ACC112 (cell line): ENCODE measurements around the gene AP1S3.
"Not testable (repeated sequence)": the region's sequence is repeated elsewhere in the genome, so short reads cannot be mapped to it uniquely, and the experiment has no call there.

Source experiments
- H2AFZ ChIP-seq: fragments of 200-600 bp; sonication (generic); one replicate; pipeline ENCODE4 v1.6.0; 2017; ENCODE audit warnings: antibody characterized with exemption, low read length; ENCODE audit not compliant: unreplicated experiment
- H3K27ac ChIP-seq: fragments of 200-600 bp; sonication (generic); 2 replicates; pipeline ENCODE4 v1.5.1; 2014; ENCODE audit warnings: low read depth, mild to moderate bottlenecking, antibody characterized with exemption, low read length, moderate library complexity
- H3K27me3 ChIP-seq: fragments of 200-600 bp; sonication (generic); 2 replicates; pipeline ENCODE4 v1.6.1; 2014; ENCODE audit warnings: mild to moderate bottlenecking, antibody characterized with exemption, low read length, moderate library complexity, mixed read lengths; ENCODE audit not compliant: insufficient read depth
- H3K36me3 ChIP-seq: fragments of 200-600 bp; sonication (generic); 2 replicates; pipeline ENCODE4 v1.6.1; 2016; ENCODE audit warnings: mild to moderate bottlenecking, antibody characterized with exemption, low read length, moderate library complexity, mixed read lengths; ENCODE audit not compliant: insufficient read depth
- H3K4me1 ChIP-seq: fragments of 200-600 bp; sonication (generic); one replicate; pipeline ENCODE4 v1.6.1; 2016; ENCODE audit warnings: low read length, mixed read lengths; ENCODE audit not compliant: insufficient read depth, unreplicated experiment, control insufficient read depth
- H3K4me3 ChIP-seq: fragments of 200-600 bp; sonication (generic); 2 replicates; pipeline ENCODE4 v1.5.1; 2014; ENCODE audit warnings: mild to moderate bottlenecking, low read depth, low read length
- H3K79me2 ChIP-seq: fragments of 200-600 bp; sonication (generic); one replicate; pipeline ENCODE4 v1.6.0; 2016; ENCODE audit warnings: low read length; ENCODE audit not compliant: control insufficient read depth, unreplicated experiment, insufficient read depth

Gene AP1S3

GRCh38 chr2:223805008-223805407 lies 32.4 kb downstream of the AP1S3 start:
- Histone ChIP-seq H3K4me1 (peaks cover 7% of the 10 kb centered on the region), H3K4me3 (no peak overlapping the region), H2AFZ (no peak overlapping the region), H3K27ac (no peak overlapping the region), H3K36me3 (no peaks in the 10 kb centered on the region), H3K27me3 (no peaks in the 10 kb centered on the region), H3K79me2 (no peaks in the 10 kb centered on the region)

- Histone ChIP-seq H3K27me3 (no peaks in the 10 kb centered on the region), H3K27ac (no peak overlapping the region), H2AFZ (no peak overlapping the region), H3K4me1 (peaks cover 31% of the 10 kb centered on the region), H3K79me2 (no peaks in the 10 kb centered on the region), H3K4me3 (no peak overlapping the region), H3K36me3 (no peaks in the 10 kb centered on the region)
These were observed 35.6 kb downstream of the AP1S3 start for GRCh38 chr2:223801736-223802135.

DNA sequence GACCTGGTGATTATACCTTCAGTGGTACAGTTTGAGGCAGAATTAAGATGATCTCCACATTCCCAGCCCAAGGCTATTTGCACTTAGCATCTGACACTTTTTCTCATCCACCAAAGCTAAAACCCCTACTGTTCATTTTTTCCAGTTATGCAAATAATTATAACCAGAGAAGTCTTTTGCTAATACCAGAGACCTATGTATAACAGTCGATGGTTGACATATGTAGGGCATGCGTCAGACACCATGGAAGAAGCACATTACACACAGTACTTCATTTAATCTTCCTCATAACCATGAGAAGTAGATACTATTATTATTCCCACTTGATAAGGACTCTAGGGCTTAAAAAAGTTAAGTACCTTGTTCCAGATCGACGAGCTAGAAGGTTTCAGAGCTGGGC lies 36.5 kb downstream of the AP1S3 start:
- peaks cover 33% of the 10 kb centered on the region for H3K4me1 ChIP-seq
- H3K27me3 ChIP-seq: no peaks in the 10 kb centered on the region
- no peaks in the 10 kb centered on the region for H3K36me3 ChIP-seq
- no peak overlapping the region for H3K27ac ChIP-seq
- H3K79me2 ChIP-seq: no peaks in the 10 kb centered on the region
- no peak overlapping the region for H3K4me3 ChIP-seq
- no peak overlapping the region for H2AFZ ChIP-seq

DNA sequence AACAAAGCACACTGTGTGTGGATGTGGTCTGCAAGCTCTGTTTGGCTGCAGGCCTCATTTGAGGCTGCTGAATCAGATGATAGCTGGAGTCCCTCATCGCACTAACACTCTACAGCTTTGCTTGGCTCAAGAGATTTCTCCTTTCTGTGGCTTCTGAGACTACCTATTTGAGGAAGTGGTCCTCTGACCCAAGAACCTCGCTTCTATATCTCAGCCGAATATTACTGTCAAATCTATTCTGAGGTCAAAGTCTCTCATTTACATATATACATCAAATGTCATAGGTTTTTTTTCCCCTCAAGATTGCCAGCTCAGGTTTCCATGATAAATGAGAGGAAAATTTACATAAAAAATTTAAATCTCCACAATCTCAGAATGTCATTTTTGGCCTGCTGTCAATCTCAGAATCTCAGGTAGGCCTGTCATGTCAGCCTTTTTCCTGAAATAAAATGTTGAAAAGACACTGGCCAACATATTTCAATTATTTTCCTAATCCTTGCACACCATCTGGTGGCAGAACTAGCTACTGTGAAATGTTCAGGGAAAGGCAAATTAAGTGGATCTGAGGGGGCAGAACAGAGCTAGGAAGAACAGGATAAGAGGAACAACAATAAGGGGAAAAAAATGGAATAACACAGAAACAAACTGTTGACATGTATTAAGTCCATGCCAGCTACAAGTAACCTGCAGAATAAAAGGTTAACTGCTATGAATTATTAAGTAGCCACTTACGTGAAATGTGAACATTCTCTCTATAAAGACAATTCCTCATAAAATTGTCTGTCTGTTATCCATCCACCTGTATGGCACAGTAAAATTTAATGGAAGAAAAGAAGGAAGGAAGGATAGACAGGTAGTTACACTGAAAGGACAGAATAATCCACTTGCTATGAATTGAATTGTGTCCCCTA lies 39.3 kb downstream of the AP1S3 start:
- no peaks in the 10 kb centered on the region for H3K79me2 ChIP-seq
- peaks cover 30% of the 10 kb centered on the region for H3K4me1 ChIP-seq
- no peak overlapping the region for H3K4me3 ChIP-seq
- H2AFZ ChIP-seq: no peak overlapping the region
- H3K27ac ChIP-seq: no peak overlapping the region
- H3K27me3 ChIP-seq: no peaks in the 10 kb centered on the region
- H3K36me3 ChIP-seq: no peaks in the 10 kb centered on the region

DNA sequence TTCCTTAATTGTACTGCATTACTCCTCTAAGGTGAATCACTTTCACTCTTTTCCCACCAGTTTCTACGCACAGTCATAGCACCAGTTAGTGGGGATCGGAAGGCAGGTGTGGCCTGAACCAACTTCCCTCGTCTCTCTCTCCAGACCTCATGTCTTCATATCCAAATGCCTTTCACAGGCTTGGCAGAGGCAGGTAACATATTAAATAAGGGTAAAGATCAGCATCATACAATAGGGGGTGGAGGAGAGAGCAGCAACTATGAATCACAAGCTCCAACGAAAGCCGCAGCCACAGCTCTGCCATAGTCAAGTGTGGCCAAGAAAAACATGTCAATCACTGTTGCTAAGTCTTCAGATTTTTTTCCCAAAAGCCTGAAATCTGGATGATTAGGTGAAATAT lies 40.3 kb downstream of the AP1S3 start:
- H3K79me2 ChIP-seq: no peaks in the 10 kb centered on the region
- no peaks in the 10 kb centered on the region for H3K36me3 ChIP-seq
- peaks cover 30% of the 10 kb centered on the region for H3K4me1 ChIP-seq
- H3K27me3 ChIP-seq: no peaks in the 10 kb centered on the region
- no peak overlapping the region for H2AFZ ChIP-seq
- H3K4me3 ChIP-seq: no peak overlapping the region
- no peak overlapping the region for H3K27ac ChIP-seq

GRCh38 chr2:223789423-223789822 lies 48.0 kb downstream of the AP1S3 start:
- no peak overlapping the region for H3K27ac ChIP-seq
- no peak overlapping the region for H2AFZ ChIP-seq
- no peaks in the 10 kb centered on the region for H3K36me3 ChIP-seq
- no peaks in the 10 kb centered on the region for H3K4me1 ChIP-seq
- H3K4me3 ChIP-seq: no peak overlapping the region
- no peaks in the 10 kb centered on the region for H3K79me2 ChIP-seq
- no peaks in the 10 kb centered on the region for H3K27me3 ChIP-seq

- Histone ChIP-seq H3K79me2 (no peaks in the 10 kb centered on the region), H2AFZ (no peak overlapping the region), H3K4me3 (no peak overlapping the region), H3K27me3 (no peaks in the 10 kb centered on the region), H3K27ac (no peak overlapping the region), H3K4me1 (no peaks in the 10 kb centered on the region), H3K36me3 (no peaks in the 10 kb centered on the region)
These were observed 48.6 kb downstream of the AP1S3 start for GRCh38 chr2:223788826-223789225.

GRCh38 chr2:223788106-223788505 lies 49.3 kb downstream of the AP1S3 start:
- H3K4me1 ChIP-seq, H3K36me3 ChIP-seq, H3K27ac ChIP-seq, H3K79me2 ChIP-seq, H3K27me3 ChIP-seq, H3K4me3 ChIP-seq, H2AFZ ChIP-seq: not testable (repeated sequence)

- no peak overlapping the region for H2AFZ ChIP-seq
- no peak overlapping the region for H3K4me3 ChIP-seq
- no peaks in the 10 kb centered on the region for H3K27me3 ChIP-seq
- H3K36me3 ChIP-seq: no peaks in the 10 kb centered on the region
- H3K79me2 ChIP-seq: no peaks in the 10 kb centered on the region
- H3K4me1 ChIP-seq: no peaks in the 10 kb centered on the region
- H3K27ac ChIP-seq: no peak overlapping the region
These were observed 50.0 kb downstream of the AP1S3 start for GRCh38 chr2:223787358-223787757.

DNA sequence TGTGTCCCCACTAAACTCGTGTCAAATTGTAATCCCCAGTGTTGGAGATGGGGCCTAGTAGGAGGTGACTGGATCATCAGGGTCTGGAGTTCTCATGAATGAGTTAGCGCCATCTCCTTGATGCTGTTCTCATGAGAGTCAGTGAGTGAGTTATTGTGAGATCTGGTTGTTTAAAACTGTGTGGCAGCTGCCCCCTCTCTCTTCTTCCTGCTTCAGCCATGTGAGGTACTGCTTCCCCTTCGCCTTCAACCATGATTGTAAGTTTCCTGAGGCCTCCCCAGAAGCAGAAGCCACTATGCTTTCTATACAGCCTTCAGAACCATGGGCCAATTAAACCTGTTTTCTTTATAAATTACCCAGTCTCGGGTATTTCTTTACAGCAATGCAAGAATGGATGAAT lies 50.4 kb downstream of the AP1S3 start:
- Histone ChIP-seq H3K79me2 (no peaks in the 10 kb centered on the region), H2AFZ (no peak overlapping the region), H3K4me1 (no peaks in the 10 kb centered on the region), H3K27me3 (no peaks in the 10 kb centered on the region), H3K4me3 (no peak overlapping the region), H3K36me3 (no peaks in the 10 kb centered on the region), H3K27ac (no peak overlapping the region)

DNA sequence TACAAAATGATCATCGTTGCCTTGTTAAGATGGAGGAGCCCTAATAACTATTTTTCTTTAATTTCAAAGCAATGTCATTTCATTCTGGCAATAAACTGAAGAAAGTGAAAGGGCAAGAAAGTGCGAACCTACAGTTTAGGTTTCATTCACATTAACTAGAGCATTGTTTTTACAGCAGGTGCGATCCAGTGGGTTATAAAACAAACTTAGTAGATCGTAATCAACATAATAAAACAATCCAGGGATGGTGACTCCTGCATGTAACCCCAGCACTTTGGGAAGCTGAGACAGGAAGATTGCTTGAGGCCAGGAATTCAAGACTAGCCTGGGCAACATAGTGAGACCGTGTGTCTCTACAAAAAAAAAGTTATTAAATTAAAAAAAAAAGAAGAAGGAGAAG lies 51.1 kb downstream of the AP1S3 start:
- no peak overlapping the region for H2AFZ ChIP-seq
- no peaks in the 10 kb centered on the region for H3K27me3 ChIP-seq
- H3K4me3 ChIP-seq: no peak overlapping the region
- H3K36me3 ChIP-seq: no peaks in the 10 kb centered on the region
- no peaks in the 10 kb centered on the region for H3K79me2 ChIP-seq
- H3K27ac ChIP-seq: no peak overlapping the region
- H3K4me1 ChIP-seq: no peaks in the 10 kb centered on the region
